Ectodermal cell (in vitro differentiated cells): ENCODE data around the gene GPD1L.

ENCODE experiments used
- H3K27ac ChIP-seq: 2 replicates; pipeline ENCODE4 v1.7.0; 2013; ENCODE audit warnings: mild to moderate bottlenecking, low read depth, low read length; ENCODE audit not compliant: insufficient read depth, poor library complexity, severe bottlenecking
- H3K27me3 ChIP-seq: 2 replicates; pipeline ENCODE4 v1.7.0; 2013; ENCODE audit warnings: mild to moderate bottlenecking, low read length; ENCODE audit not compliant: insufficient read depth, control insufficient read depth, poor library complexity, severe bottlenecking
- H3K36me3 ChIP-seq: one replicate; pipeline ENCODE4 v1.7.0; 2013; ENCODE audit warnings: low read length; ENCODE audit not compliant: control insufficient read depth, insufficient read depth
- H3K4me1 ChIP-seq: one replicate; pipeline ENCODE4 v1.7.0; 2013; ENCODE audit warnings: low read length; ENCODE audit not compliant: control insufficient read depth, insufficient read depth
- H3K4me3 ChIP-seq: 2 replicates; pipeline ENCODE4 v1.7.0; 2013; ENCODE audit warnings: low read depth, low read length, control low read depth; ENCODE audit not compliant: insufficient read depth
- H3K9me3 ChIP-seq: 2 replicates; pipeline ENCODE4 v1.7.0; 2013; ENCODE audit warnings: mild to moderate bottlenecking, low read length, moderate library complexity; ENCODE audit not compliant: control insufficient read depth
- WGBS, 2 experiments: methylation state at CpG; one replicate each; pipeline ENCODE4 v1.1.7; 2013; ENCODE audit warnings: missing lambda C conversion rate in 2 of 2; 5-methylcytosine and 5-hydroxymethylcytosine counted together

GPD1L gene

DNA sequence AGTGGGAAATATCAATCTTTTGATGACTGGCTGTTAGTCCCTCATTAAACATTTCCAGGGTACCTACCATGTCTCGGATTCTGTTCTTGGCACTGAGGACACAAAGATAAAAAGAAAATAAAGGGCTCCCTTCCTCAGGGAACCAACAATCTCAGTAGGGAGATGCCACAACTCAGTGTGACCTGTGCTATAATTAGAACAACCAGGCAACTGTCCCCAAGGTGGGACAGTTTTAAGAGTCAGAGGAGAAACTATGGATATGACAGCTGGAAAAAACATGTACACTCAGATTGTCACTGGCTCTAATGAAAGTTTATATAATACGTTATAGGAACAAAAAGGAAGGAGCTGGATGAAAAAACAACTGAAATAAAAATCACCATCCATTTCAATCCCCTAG lies 108.8 kb downstream of the GPD1L start:
- no peaks in the 10 kb centered on the region for H3K36me3 ChIP-seq
- no peaks in the 10 kb centered on the region for H3K9me3 ChIP-seq
- 92 to 100% methylated on average over 1 to 2 of the region's 2 CpGs for WGBS, 2 experiments
- no peak overlapping the region for H3K4me3 ChIP-seq
- H3K4me1 ChIP-seq: no peaks in the 10 kb centered on the region
- H3K27me3 ChIP-seq: no peaks in the 10 kb centered on the region
- H3K27ac ChIP-seq: no peak overlapping the region

DNA sequence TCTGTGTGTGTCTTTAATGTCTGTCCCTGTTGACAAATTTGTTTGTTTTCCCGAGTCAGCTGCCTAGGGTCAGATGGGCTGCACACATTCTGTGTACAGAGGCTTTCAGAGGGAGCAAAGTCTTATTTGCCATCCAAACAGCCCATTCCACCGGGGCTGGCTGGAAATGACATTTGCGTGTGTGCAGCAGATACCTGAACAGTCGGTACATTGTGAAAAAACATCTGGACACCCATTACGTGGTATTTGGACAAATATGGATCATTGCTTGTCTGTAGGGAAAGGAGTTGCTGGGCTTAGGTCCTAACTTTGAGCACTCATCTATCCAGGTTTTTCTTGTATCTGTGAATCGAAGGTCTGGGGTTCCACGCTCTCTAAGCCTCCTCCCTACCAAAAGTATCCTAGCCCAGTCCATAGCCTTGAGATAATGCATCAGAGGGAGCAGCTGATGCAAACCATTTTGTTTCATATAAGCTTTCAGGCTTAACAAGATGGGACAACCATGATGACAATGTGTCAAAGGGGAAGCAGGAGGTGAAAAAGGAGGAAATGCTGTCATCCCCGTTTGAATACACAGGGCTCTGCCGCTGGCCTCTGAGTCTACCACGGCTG lies 109.9 kb downstream of the GPD1L start:
- 71 to 74% methylated on average over 9 to 10 of the region's 10 CpGs for WGBS, 2 experiments

DNA sequence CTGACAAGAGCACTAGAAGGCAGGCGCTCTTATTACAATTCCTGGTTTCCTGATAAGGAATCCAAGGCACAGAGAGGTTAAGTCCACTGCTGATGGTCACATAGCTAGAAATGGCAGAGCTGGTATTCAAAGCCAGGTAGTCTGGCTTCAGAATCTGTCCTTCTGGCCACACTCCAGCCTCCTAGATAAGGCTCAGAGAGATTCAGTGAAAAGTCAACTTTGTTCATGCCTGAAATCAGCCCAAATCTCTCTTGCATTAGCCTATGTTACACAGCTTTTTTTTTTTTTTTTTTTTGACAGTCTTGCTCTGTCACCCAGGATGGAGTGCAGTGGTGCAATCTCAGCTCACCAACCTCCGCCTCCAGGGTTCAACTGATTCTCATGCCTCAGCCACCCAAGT lies 110.9 kb downstream of the GPD1L start:
- H3K9me3 ChIP-seq: no peaks in the 10 kb centered on the region
- no peaks in the 10 kb centered on the region for H3K36me3 ChIP-seq
- H3K27me3 ChIP-seq: no peaks in the 10 kb centered on the region
- no peaks in the 10 kb centered on the region for H3K4me1 ChIP-seq
- 95 to 99% methylated on average over 2 of the region's 2 CpGs for WGBS, 2 experiments
- no peak overlapping the region for H3K4me3 ChIP-seq
- no peak overlapping the region for H3K27ac ChIP-seq

More for the DNA sequence above, 109.9 kb downstream of the GPD1L start:
- H3K9me3 ChIP-seq: no peaks in the 10 kb centered on the region
- no peak overlapping the region for H3K4me3 ChIP-seq
- no peaks in the 10 kb centered on the region for H3K27me3 ChIP-seq
- no peaks in the 10 kb centered on the region for H3K36me3 ChIP-seq
- H3K4me1 ChIP-seq: no peaks in the 10 kb centered on the region
- no peak overlapping the region for H3K27ac ChIP-seq
